HEK293 (cell line): ENCODE measurements around the gene ELMO1.

Source experiments
- PRDM10 ChIP-seq: fragments of 450-650 bp; formaldehyde crosslinking; IDR thresholded peaks from 2 replicates; pipeline ENCODE4 v1.5.1; 2016; ENCODE audit warnings: missing biosample characterization, missing genetic modification characterization
- SP7 ChIP-seq: fragments of 450-650 bp; formaldehyde crosslinking; IDR thresholded peaks from 2 replicates; pipeline ENCODE4 v1.5.1; 2016; ENCODE audit warnings: missing biosample characterization, missing genetic modification characterization
- ZNF18 ChIP-seq: fragments of 450-650 bp; formaldehyde crosslinking; IDR thresholded peaks from 2 replicates; pipeline ENCODE4 v1.5.1; 2016; ENCODE audit warnings: missing biosample characterization, missing genetic modification characterization
- ZNF274 ChIP-seq, 2 experiments: fragments of 200-500 bp in 1 of 2; fragments of 450-650 bp in 1 of 2; sonication (Bioruptor generic) in 1 of 2; formaldehyde crosslinking in 1 of 2; IDR thresholded peaks; 2 replicates each; pipeline versions ENCODE4 v1.5.1 to v1.6.1; 2014 to 2016; ENCODE audit warnings: borderline replicate concordance in 1 of 2, inconsistent platforms in 1 of 2, low read length in 1 of 2, missing biosample characterization in 1 of 2, missing genetic modification characterization in 1 of 2
- ZNF37A ChIP-seq: fragments of 450-650 bp; IDR thresholded peaks from 2 replicates; pipeline ENCODE4 v1.5.1; 2018; ENCODE audit warnings: missing biosample characterization, missing genetic modification characterization
- ZNF510 ChIP-seq: fragments of 450-650 bp; formaldehyde crosslinking; IDR thresholded peaks from 2 replicates; pipeline ENCODE4 v1.5.1; 2018; ENCODE audit warnings: mild to moderate bottlenecking, missing genetic modification characterization, missing biosample characterization; ENCODE audit not compliant: insufficient replicate concordance
- ZNF624 ChIP-seq: fragments of 450-650 bp; formaldehyde crosslinking; IDR thresholded peaks from 2 replicates; pipeline ENCODE4 v1.5.1; 2017; ENCODE audit warnings: missing biosample characterization, missing genetic modification characterization
- ZSCAN18 ChIP-seq: fragments of 450-650 bp; formaldehyde crosslinking; IDR thresholded peaks from 2 replicates; pipeline ENCODE4 v1.5.1; 2016; ENCODE audit warnings: missing biosample characterization, missing genetic modification characterization

GRCh38 chr7:37129035-37129425 lies 319.6 kb downstream of the ELMO1 start:
- TF ChIP-seq ZNF274 (IDR thresholded peaks at IDR 0.05; ENCODE audit: low read length) (no peak), ZNF274 (tag by site-specific recombination; IDR thresholded peaks at IDR 0.05; ENCODE audit: borderline replicate concordance) (no peak), ZNF510 (tag by site-specific recombination) (no peak), ZNF37A (tag by site-specific recombination) (no peak), ZNF18 (tag by site-specific recombination) (no peak), PRDM10 (no peak), ZNF624 (tag by site-specific recombination) (no peak), ZSCAN18 (tag by site-specific recombination) (no peak), SP7 (tag by site-specific recombination) (no peak)
